ENCODE data around the gene PIK3R1.

Gene PIK3R1

DNA sequence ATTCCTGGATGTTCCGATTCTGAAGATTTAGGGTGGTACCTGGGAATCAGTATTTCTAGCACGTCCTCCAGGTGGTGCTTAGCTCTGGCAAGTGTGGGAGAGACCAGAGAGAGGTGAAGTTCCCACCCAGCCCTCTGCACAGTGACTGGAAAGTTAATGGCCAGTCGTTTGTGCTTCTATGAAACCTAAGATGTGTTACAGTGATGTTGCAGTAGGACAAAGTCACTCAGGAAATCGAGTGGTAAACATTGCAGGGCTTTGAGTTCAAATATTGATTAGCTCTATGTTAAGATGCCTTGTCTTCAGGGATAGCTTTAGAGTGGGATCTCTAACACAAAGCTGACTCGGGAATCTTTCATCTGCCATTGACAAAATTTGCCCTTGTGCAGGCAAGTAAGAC, 55.6 kb downstream of the PIK3R1 start:
- Histone ChIP-seq H3K4me3 (ENCODE audit: low read depth in 1 of 5, low read length in 5 of 5) (no peak overlapping the region), H3K9ac (ENCODE audit: low read length in 5 of 5) (no peak overlapping the region), H3K4me1 (ENCODE audit: control insufficient read depth in 5 of 5, insufficient read depth in 5 of 5, low read length in 5 of 5) (peaks cover 0 to 81% (median 65%) of the 10 kb centered on the region in 5 donors), H3K36me3 (ENCODE audit: control insufficient read depth in 5 of 5, insufficient read depth in 5 of 5, low read length in 5 of 5) (peaks cover 3 to 15% (median 12%) of the 10 kb centered on the region in 5 donors), H3K9me3 (ENCODE audit: control insufficient read depth in 5 of 5, low read length in 5 of 5) (no peaks in the 10 kb centered on the region), H3K27ac (ENCODE audit: low read depth, low read length) (no peak overlapping the region), H3K27me3 (ENCODE audit: control insufficient read depth in 5 of 5, insufficient read depth in 4 of 5, low read length in 5 of 5) (no peaks in the 10 kb centered on the region)

GRCh38 chr5:68272289-68272688, 56.7 kb downstream of the PIK3R1 start:
- Histone ChIP-seq H3K9ac (ENCODE audit: low read length in 5 of 5) (no peak overlapping the region), H3K27me3 (ENCODE audit: control insufficient read depth in 5 of 5, insufficient read depth in 4 of 5, low read length in 5 of 5) (no peaks in the 10 kb centered on the region), H3K27ac (ENCODE audit: low read depth, low read length) (no peak overlapping the region), H3K9me3 (ENCODE audit: control insufficient read depth in 5 of 5, low read length in 5 of 5) (no peaks in the 10 kb centered on the region), H3K4me1 (ENCODE audit: control insufficient read depth in 5 of 5, insufficient read depth in 5 of 5, low read length in 5 of 5) (peaks cover 0 to 70% (median 54%) of the 10 kb centered on the region in 5 donors), H3K4me3 (ENCODE audit: low read depth in 1 of 5, low read length in 5 of 5) (no peak overlapping the region), H3K36me3 (ENCODE audit: control insufficient read depth in 5 of 5, insufficient read depth in 5 of 5, low read length in 5 of 5) (peaks cover 9 to 26% (median 22%) of the 10 kb centered on the region in 5 donors)

DNA sequence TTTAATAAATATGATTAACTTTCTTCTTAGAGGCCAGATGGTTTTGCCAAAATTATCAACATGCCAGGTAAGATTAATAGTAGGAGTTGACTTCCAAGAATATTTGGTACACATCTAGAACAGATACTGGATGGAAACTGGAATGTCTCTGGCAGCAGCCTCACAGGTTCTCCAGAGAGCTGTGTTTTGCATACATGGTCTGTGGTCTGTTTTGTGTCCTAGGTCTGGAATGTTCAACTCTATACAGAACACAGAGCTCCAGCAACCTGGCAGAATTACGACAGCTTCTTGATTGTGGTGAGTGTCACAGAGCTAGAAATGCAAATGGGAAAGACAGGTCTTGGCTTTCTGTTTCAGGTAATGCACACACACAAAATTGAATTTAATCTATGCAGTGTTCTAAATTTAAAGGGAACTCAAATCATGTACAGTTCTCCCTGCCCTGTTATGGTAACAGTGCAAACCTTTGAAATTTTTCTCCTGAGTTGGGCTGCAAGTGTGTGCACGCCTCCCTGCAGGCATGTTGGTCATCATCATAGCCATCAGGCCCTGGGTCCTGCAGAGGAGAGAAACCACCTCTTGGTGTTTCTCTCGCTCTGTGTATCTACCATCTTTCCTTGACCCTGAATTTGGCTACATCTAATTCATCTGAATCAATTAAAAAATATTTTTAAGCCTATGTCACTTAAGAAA, 58.3 kb downstream of the PIK3R1 start:
- H3K36me3 ChIP-seq (ENCODE audit: control insufficient read depth in 5 of 5, insufficient read depth in 5 of 5, low read length in 5 of 5): peaks cover 14 to 41% (median 34%) of the 10 kb centered on the region in 5 donors
- no peak overlapping the region for H3K27ac ChIP-seq (ENCODE audit: low read depth, low read length)
- H3K27me3 ChIP-seq (ENCODE audit: control insufficient read depth in 5 of 5, insufficient read depth in 4 of 5, low read length in 5 of 5): no peaks in the 10 kb centered on the region
- peaks cover 0 to 54% (median 38%) of the 10 kb centered on the region in 5 donors for H3K4me1 ChIP-seq (ENCODE audit: control insufficient read depth in 5 of 5, insufficient read depth in 5 of 5, low read length in 5 of 5)
- no peaks in the 10 kb centered on the region for H3K9me3 ChIP-seq (ENCODE audit: control insufficient read depth in 5 of 5, low read length in 5 of 5)
- H3K4me3 ChIP-seq (ENCODE audit: low read depth in 1 of 5, low read length in 5 of 5): no peak overlapping the region
- peak overlapping the region in 1 of 5 donors; percentile 35 for H3K9ac ChIP-seq (ENCODE audit: low read length in 5 of 5)

- no peaks in the 10 kb centered on the region for H3K27me3 ChIP-seq (ENCODE audit: control insufficient read depth in 5 of 5, insufficient read depth in 4 of 5, low read length in 5 of 5)
Observed at GRCh38 chr5:68274847-68275651, 59.5 kb downstream of the PIK3R1 start.

GRCh38 chr5:68276740-68277139, 61.2 kb downstream of the PIK3R1 start:
- Histone ChIP-seq H3K9ac (ENCODE audit: low read length in 5 of 5) (no peak overlapping the region), H3K36me3 (ENCODE audit: control insufficient read depth in 5 of 5, insufficient read depth in 5 of 5, low read length in 5 of 5) (peaks cover 37 to 70% (median 61%) of the 10 kb centered on the region in 5 donors), H3K27ac (ENCODE audit: low read depth, low read length) (no peak overlapping the region), H3K4me1 (ENCODE audit: control insufficient read depth in 5 of 5, insufficient read depth in 5 of 5, low read length in 5 of 5) (peaks cover 0 to 29% (median 26%) of the 10 kb centered on the region in 5 donors), H3K9me3 (ENCODE audit: control insufficient read depth in 5 of 5, low read length in 5 of 5) (no peaks in the 10 kb centered on the region), H3K4me3 (ENCODE audit: low read depth in 1 of 5, low read length in 5 of 5) (no peak overlapping the region), H3K27me3 (ENCODE audit: control insufficient read depth in 5 of 5, insufficient read depth in 4 of 5, low read length in 5 of 5) (no peaks in the 10 kb centered on the region)

More at GRCh38 chr5:68274847-68275651, 59.5 kb downstream of the PIK3R1 start:
- Histone ChIP-seq H3K4me1 (ENCODE audit: control insufficient read depth in 5 of 5, insufficient read depth in 5 of 5, low read length in 5 of 5) (peaks cover 0 to 42% (median 35%) of the 10 kb centered on the region in 5 donors), H3K27ac (ENCODE audit: low read depth, low read length) (peak overlapping the region; percentile 6), H3K4me3 (ENCODE audit: low read depth in 1 of 5, low read length in 5 of 5) (no peak overlapping the region), H3K9me3 (ENCODE audit: control insufficient read depth in 5 of 5, low read length in 5 of 5) (no peaks in the 10 kb centered on the region), H3K9ac (ENCODE audit: low read length in 5 of 5) (peak overlapping the region in 1 of 5 donors; percentile 20), H3K36me3 (ENCODE audit: control insufficient read depth in 5 of 5, insufficient read depth in 5 of 5, low read length in 5 of 5) (peaks cover 20 to 53% (median 44%) of the 10 kb centered on the region in 5 donors)

DNA sequence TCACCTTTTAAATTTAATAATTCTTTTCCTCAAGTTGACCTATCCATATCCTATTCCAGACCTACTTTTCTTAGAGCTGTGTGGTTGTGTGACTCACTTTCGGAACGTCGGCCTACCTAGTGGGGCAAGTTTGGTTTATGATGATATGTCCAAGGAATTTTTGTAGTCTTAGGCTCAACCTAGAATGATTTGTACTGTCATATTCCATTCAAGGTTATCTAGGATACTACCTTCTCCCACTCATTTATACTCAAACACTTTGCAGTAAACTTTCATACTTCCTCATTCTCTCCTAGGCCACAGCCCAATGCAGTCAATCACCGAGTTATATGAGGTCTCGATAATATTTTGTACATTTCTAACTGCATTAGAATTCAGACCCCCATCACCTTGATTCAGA, 61.9 kb downstream of the PIK3R1 start:
- H3K27ac ChIP-seq (ENCODE audit: low read depth, low read length): no peak overlapping the region
- H3K4me3 ChIP-seq (ENCODE audit: low read depth in 1 of 5, low read length in 5 of 5): no peak overlapping the region
- no peaks in the 10 kb centered on the region for H3K27me3 ChIP-seq (ENCODE audit: control insufficient read depth in 5 of 5, insufficient read depth in 4 of 5, low read length in 5 of 5)
- peaks cover 39 to 76% (median 68%) of the 10 kb centered on the region in 5 donors for H3K36me3 ChIP-seq (ENCODE audit: control insufficient read depth in 5 of 5, insufficient read depth in 5 of 5, low read length in 5 of 5)
- no peak overlapping the region for H3K9ac ChIP-seq (ENCODE audit: low read length in 5 of 5)
- H3K9me3 ChIP-seq (ENCODE audit: control insufficient read depth in 5 of 5, low read length in 5 of 5): no peaks in the 10 kb centered on the region
- H3K4me1 ChIP-seq (ENCODE audit: control insufficient read depth in 5 of 5, insufficient read depth in 5 of 5, low read length in 5 of 5): peaks cover 0 to 29% (median 21%) of the 10 kb centered on the region in 5 donors

GRCh38 chr5:68279984-68280383, 64.4 kb downstream of the PIK3R1 start:
- Histone ChIP-seq H3K9me3 (ENCODE audit: control insufficient read depth in 5 of 5, low read length in 5 of 5) (no peaks in the 10 kb centered on the region), H3K4me3 (ENCODE audit: low read depth in 1 of 5, low read length in 5 of 5) (no peak overlapping the region), H3K4me1 (ENCODE audit: control insufficient read depth in 5 of 5, insufficient read depth in 5 of 5, low read length in 5 of 5) (peaks cover 0 to 13% (median 8%) of the 10 kb centered on the region in 5 donors), H3K9ac (ENCODE audit: low read length in 5 of 5) (no peak overlapping the region), H3K27ac (ENCODE audit: low read depth, low read length) (no peak overlapping the region), H3K27me3 (ENCODE audit: control insufficient read depth in 5 of 5, insufficient read depth in 4 of 5, low read length in 5 of 5) (no peaks in the 10 kb centered on the region), H3K36me3 (ENCODE audit: control insufficient read depth in 5 of 5, insufficient read depth in 5 of 5, low read length in 5 of 5) (peaks cover 47 to 89% (median 72%) of the 10 kb centered on the region in 5 donors)

DNA sequence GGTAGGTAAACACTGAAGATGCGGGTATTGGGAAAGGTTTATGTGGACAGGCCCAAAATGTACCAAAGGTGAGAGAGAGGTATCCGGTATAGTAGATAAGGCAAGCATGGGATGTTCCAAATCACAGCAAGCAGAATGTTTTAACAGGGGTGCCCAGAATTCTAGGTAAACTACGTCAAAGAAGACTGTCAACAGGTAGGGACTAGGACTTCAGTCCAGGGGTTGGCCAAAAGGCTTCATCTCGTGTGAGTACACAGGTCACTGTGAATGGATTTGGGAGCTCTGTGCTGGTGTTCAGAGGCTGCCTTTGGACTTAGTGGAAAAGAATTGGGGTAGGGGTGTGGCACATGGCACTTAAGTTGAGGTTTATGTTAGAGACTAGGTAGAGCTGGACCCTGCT, 66.4 kb downstream of the PIK3R1 start:
- peak overlapping the region; percentile 8 for H3K27ac ChIP-seq (ENCODE audit: low read depth, low read length)
- H3K4me3 ChIP-seq (ENCODE audit: low read depth in 1 of 5, low read length in 5 of 5): no peak overlapping the region
- peaks cover 46 to 76% (median 63%) of the 10 kb centered on the region in 5 donors for H3K36me3 ChIP-seq (ENCODE audit: control insufficient read depth in 5 of 5, insufficient read depth in 5 of 5, low read length in 5 of 5)
- no peaks in the 10 kb centered on the region for H3K27me3 ChIP-seq (ENCODE audit: control insufficient read depth in 5 of 5, insufficient read depth in 4 of 5, low read length in 5 of 5)
- H3K9me3 ChIP-seq (ENCODE audit: control insufficient read depth in 5 of 5, low read length in 5 of 5): no peaks in the 10 kb centered on the region
- peak overlapping the region in 1 of 5 donors; percentile 24 for H3K9ac ChIP-seq (ENCODE audit: low read length in 5 of 5)
- peaks cover 0 to 20% (median 14%) of the 10 kb centered on the region in 5 donors for H3K4me1 ChIP-seq (ENCODE audit: control insufficient read depth in 5 of 5, insufficient read depth in 5 of 5, low read length in 5 of 5)

DNA sequence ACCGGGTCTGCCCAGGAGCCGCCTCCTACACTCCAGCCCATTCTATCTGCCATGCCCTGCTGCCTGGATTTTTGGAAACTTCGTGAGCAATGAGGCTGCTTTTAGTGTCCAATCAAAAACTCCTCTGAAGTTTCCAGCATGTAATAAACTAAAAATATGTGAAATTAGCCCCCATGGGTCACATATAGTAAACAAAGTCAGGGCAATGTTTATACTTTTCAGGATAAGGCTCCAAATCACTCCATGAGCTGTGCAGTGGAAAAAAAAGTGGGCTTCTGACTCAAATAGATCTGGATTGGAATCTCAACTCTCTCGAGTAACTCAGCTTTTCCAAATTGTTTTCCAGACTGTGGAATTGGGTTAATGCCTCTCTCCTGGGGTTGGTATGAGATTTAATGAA, 68.2 kb downstream of the PIK3R1 start:
- Histone ChIP-seq H3K9me3 (ENCODE audit: control insufficient read depth in 5 of 5, low read length in 5 of 5) (no peaks in the 10 kb centered on the region), H3K9ac (ENCODE audit: low read length in 5 of 5) (peak overlapping the region in 1 of 5 donors; percentile 0), H3K27ac (ENCODE audit: low read depth, low read length) (no peak overlapping the region), H3K27me3 (ENCODE audit: control insufficient read depth in 5 of 5, insufficient read depth in 4 of 5, low read length in 5 of 5) (no peaks in the 10 kb centered on the region), H3K4me1 (ENCODE audit: control insufficient read depth in 5 of 5, insufficient read depth in 5 of 5, low read length in 5 of 5) (peaks cover 9 to 36% (median 29%) of the 10 kb centered on the region in 5 donors), H3K36me3 (ENCODE audit: control insufficient read depth in 5 of 5, insufficient read depth in 5 of 5, low read length in 5 of 5) (peaks cover 39 to 60% (median 51%) of the 10 kb centered on the region in 5 donors), H3K4me3 (ENCODE audit: low read depth in 1 of 5, low read length in 5 of 5) (no peak overlapping the region)
